GM18520 (cell line): ENCODE results near the gene PDIA5.

Experiments used
- ATAC-seq: cut with Tn5 transposase; IDR thresholded peaks from one replicate; pipeline ENCODE4 v1.9.1; 2021; ENCODE audit not compliant: unreplicated experiment

PDIA5 gene

GRCh38 chr3:123066896-123067688 lies at the start of gene PDIA5:
TSS of gene PDIA5 (plus strand) at chr3:123067025. CDS start at chr3:123067165, 140 bp downstream.
- ATAC-seq: peak; percentile 72

- no peak for ATAC-seq
Measured at GRCh38 chr3:123018683-123019082, 48.1 kb upstream of the PDIA5 start.

GRCh38 chr3:123019161-123019560 lies 47.7 kb upstream of the PDIA5 start:
- ATAC-seq: no peak

GRCh38 chr3:123019591-123019990 lies 47.2 kb upstream of the PDIA5 start:
- ATAC-seq: no peak

GRCh38 chr3:123020709-123021108 lies 46.1 kb upstream of the PDIA5 start:
- ATAC-seq: no peak

- ATAC-seq: no peak
Measured at GRCh38 chr3:123021388-123021787, 45.4 kb upstream of the PDIA5 start.

GRCh38 chr3:123021996-123022510 lies 44.8 kb upstream of the PDIA5 start:
- no peak for ATAC-seq

GRCh38 chr3:123024056-123024455 lies 42.8 kb upstream of the PDIA5 start:
- ATAC-seq: no peak

GRCh38 chr3:123025642-123026521 lies 40.9 kb upstream of the PDIA5 start:
- ATAC-seq: no peak

- ATAC-seq: no peak
Measured at GRCh38 chr3:123026565-123027291, 40.1 kb upstream of the PDIA5 start.

- no peak for ATAC-seq
Measured at GRCh38 chr3:123027292-123028232, 39.3 kb upstream of the PDIA5 start, which contains the start of gene SEMA5B. TSS of gene SEMA5B (minus strand) at chr3:123027763. CDS start at chr3:122961263, 66,500 bp downstream.

GRCh38 chr3:123028233-123028828 lies 38.5 kb upstream of the PDIA5 start:
- ATAC-seq: no peak

- no peak for ATAC-seq
Measured at GRCh38 chr3:123031051-123031450, 35.8 kb upstream of the PDIA5 start.

GRCh38 chr3:123032057-123032456 lies 34.8 kb upstream of the PDIA5 start:
- ATAC-seq: no peak

GRCh38 chr3:123034120-123034519 lies 32.7 kb upstream of the PDIA5 start:
- no peak for ATAC-seq

- no peak for ATAC-seq
Measured at GRCh38 chr3:123034996-123035395, 31.8 kb upstream of the PDIA5 start.

GRCh38 chr3:123036352-123037014 lies 30.3 kb upstream of the PDIA5 start:
- ATAC-seq: no peak

GRCh38 chr3:123037015-123037375 lies 29.8 kb upstream of the PDIA5 start:
- ATAC-seq: no peak

GRCh38 chr3:123038751-123039150 lies 28.1 kb upstream of the PDIA5 start:
- no peak for ATAC-seq
